H1 (cell line): Measurements from ENCODE around the gene WFDC5. TPM values are rescaled to one million over a fixed set of nuclear protein-coding genes. Genes with fewer than 3 reads are reported as not detected.

Source experiments
- CTCF ChIA-PET: fragments of 300-600 bp; sonication (Branson Sonifier 250); formaldehyde crosslinking; loops from one replicate; lab custom pipeline; 2021; ENCODE audit not compliant: partially characterized antibody; lab: Charles Lee
- POLR2A ChIA-PET: fragments of 300-600 bp; sonication (Branson Sonifier 250); formaldehyde crosslinking; loops from one replicate; lab custom pipeline; 2021; ENCODE audit warnings: inconsistent platforms; ENCODE audit not compliant: partially characterized antibody; lab: Charles Lee
- DNase-seq, 2 experiments: peaks; one replicate each; pipeline versions ENCODE4 v3.0.0 to v3.0.0-alpha.2; 2010 to 2022; ENCODE audit warnings: low spot score in 2 of 2, low read depth in 1 of 2, mixed read lengths in 1 of 2
- FAIRE-seq: peaks from 2 replicates; lab custom pipeline; 2011; peaks lifted over from hg19 to GRCh38; lab: Jason Lieb, UNC
- H2AFZ ChIP-seq: 2 replicates; pipeline ENCODE4 v1.8.1; 2012; ENCODE audit warnings: low read length, inconsistent platforms
- H2AK5ac ChIP-seq: 2 replicates; pipeline ENCODE4 v1.6.1; 2013; ENCODE audit warnings: low read depth, low read length
- H2BK120ac ChIP-seq: replicated peaks from 2 replicates; pipeline ENCODE3; 2013; ENCODE audit warnings: low read depth, low read length, inconsistent platforms
- H2BK12ac ChIP-seq: 2 replicates; pipeline ENCODE4 v1.6.1; 2013; ENCODE audit warnings: low read depth, low read length
- H2BK15ac ChIP-seq: 2 replicates; pipeline ENCODE4 v1.6.1; 2013; ENCODE audit warnings: low read length
- H2BK20ac ChIP-seq: 2 replicates; pipeline ENCODE4 v1.6.1; 2013; ENCODE audit warnings: low read length
- H2BK5ac ChIP-seq: 2 replicates; pipeline ENCODE4 v1.6.1; 2013; ENCODE audit warnings: low read depth, low read length
- H3K14ac ChIP-seq: 2 replicates; pipeline ENCODE4 v1.6.1; 2013; ENCODE audit warnings: inconsistent platforms; ENCODE audit not compliant: insufficient read length
- H3K18ac ChIP-seq: 2 replicates; pipeline ENCODE4 v1.6.1; 2013; ENCODE audit warnings: low read length; ENCODE audit errors: extremely low read depth
- H3K23ac ChIP-seq: 2 replicates; pipeline ENCODE4 v1.6.1; 2013; ENCODE audit warnings: inconsistent platforms; ENCODE audit not compliant: insufficient read length
- H3K23me2 ChIP-seq: 2 replicates; pipeline ENCODE4 v1.6.1; 2013; ENCODE audit warnings: low read depth, low read length
- H3K27ac ChIP-seq: 2 replicates; pipeline ENCODE4 v1.6.1; 2011; ENCODE audit warnings: low read depth, low read length, inconsistent platforms
- H3K27me3 ChIP-seq, 4 experiments: replicated peaks in 1 of 4; 1 replicate in 1 of 4; 2 replicates in 3 of 4; pipeline versions ENCODE4 v1.6.1 to v1.8.1; 2011 to 2013; ENCODE audit warnings: low read length in 3 of 4, mild to moderate bottlenecking in 3 of 4, inconsistent platforms in 2 of 4, mixed read lengths in 2 of 4, moderate library complexity in 1 of 4; ENCODE audit not compliant: control insufficient read depth in 3 of 4, insufficient read depth in 3 of 4; ENCODE audit errors: extremely low read depth in 1 of 4
- H3K36me3 ChIP-seq, 4 experiments: 2 replicates each; pipeline versions ENCODE4 v1.6.1 to v1.8.1; 2011 to 2013; ENCODE audit warnings: mild to moderate bottlenecking in 4 of 4, low read length in 3 of 4, moderate library complexity in 2 of 4, control low read depth in 1 of 4, inconsistent platforms in 1 of 4; ENCODE audit not compliant: insufficient read depth in 4 of 4, control insufficient read depth in 2 of 4
- H3K4ac ChIP-seq: replicated peaks from 2 replicates; pipeline ENCODE3; 2013; ENCODE audit warnings: low read length, low read depth, mixed read lengths, inconsistent platforms; ENCODE audit not compliant: insufficient read length
- H3K4me1 ChIP-seq, 4 experiments: replicated peaks in 1 of 4; 1 replicate in 1 of 4; 2 replicates in 3 of 4; pipeline versions ENCODE4 v1.6.1 to v1.8.1; 2011 to 2013; ENCODE audit warnings: low read length in 3 of 4, inconsistent platforms in 2 of 4, mixed read lengths in 1 of 4; ENCODE audit not compliant: insufficient read depth in 4 of 4, control insufficient read depth in 3 of 4
- H3K4me2 ChIP-seq, 2 experiments: 2 replicates each; pipeline versions ENCODE4 v1.6.1 to v1.8.1; 2011 to 2013; ENCODE audit warnings: low read depth in 2 of 2, low read length in 2 of 2, control low read depth in 1 of 2, inconsistent platforms in 1 of 2, mild to moderate bottlenecking in 1 of 2; ENCODE audit not compliant: insufficient read depth in 1 of 2
- H3K4me3 ChIP-seq, 4 experiments: fragments of 200-600, 300-600 bp in 1 of 4; sonication (generic), shearing (Covaris generic), sonication (Bioruptor Twin) in 1 of 4; 2 replicates each; pipeline versions ENCODE4 v1.5.1 to v1.8.1; 2011 to 2016; ENCODE audit warnings: low read length in 4 of 4, low read depth in 3 of 4, control low read depth in 2 of 4, inconsistent platforms in 2 of 4, mild to moderate bottlenecking in 2 of 4, mixed read lengths in 1 of 4, moderate library complexity in 1 of 4; ENCODE audit not compliant: insufficient read depth in 2 of 4; ENCODE audit errors: extremely low read depth in 1 of 4
- H3K56ac ChIP-seq: replicated peaks from 2 replicates; pipeline ENCODE3; 2013; ENCODE audit warnings: low read depth, mild to moderate bottlenecking, mixed read lengths, low read length, inconsistent platforms; ENCODE audit not compliant: insufficient read length
- H3K79me1 ChIP-seq: 2 replicates; pipeline ENCODE4 v1.6.1; 2013; ENCODE audit warnings: low read depth, low read length, control low read depth
- H3K79me2 ChIP-seq, 2 experiments: 2 replicates each; pipeline versions ENCODE4 v1.6.1 to v1.8.1; 2012 to 2013; ENCODE audit warnings: low read length in 2 of 2, mild to moderate bottlenecking in 2 of 2, inconsistent platforms in 1 of 2; ENCODE audit not compliant: insufficient read depth in 2 of 2, control insufficient read depth in 1 of 2
- H3K9ac ChIP-seq, 4 experiments: replicated peaks in 1 of 4; 1 replicate in 1 of 4; 2 replicates in 3 of 4; pipeline versions ENCODE4 v1.6.1 to v1.8.1; 2011 to 2013; ENCODE audit warnings: low read depth in 3 of 4, low read length in 3 of 4, control low read depth in 2 of 4, mild to moderate bottlenecking in 2 of 4, moderate library complexity in 2 of 4, inconsistent platforms in 1 of 4; ENCODE audit errors: extremely low read depth in 1 of 4
- H3K9me3 ChIP-seq, 2 experiments: 2 replicates each; pipeline versions ENCODE4 v1.6.1 to v1.8.1; 2012 to 2013; ENCODE audit warnings: mild to moderate bottlenecking in 2 of 2, moderate library complexity in 2 of 2, control low read depth in 1 of 2, inconsistent platforms in 1 of 2, low read depth in 1 of 2, low read length in 1 of 2, mixed read lengths in 1 of 2; ENCODE audit not compliant: insufficient read depth in 2 of 2
- H4K20me1 ChIP-seq, 2 experiments: replicated peaks in 1 of 2; 2 replicates each; pipeline versions ENCODE3 to v1.8.1; 2011 to 2013; ENCODE audit warnings: inconsistent platforms in 2 of 2, low read length in 2 of 2, mild to moderate bottlenecking in 1 of 2; ENCODE audit not compliant: insufficient read depth in 2 of 2, control insufficient read depth in 1 of 2
- H4K5ac ChIP-seq: 2 replicates; pipeline ENCODE4 v1.6.1; 2013; ENCODE audit warnings: low read length, low read depth, mixed read lengths, inconsistent platforms; ENCODE audit not compliant: insufficient read length
- H4K8ac ChIP-seq: 2 replicates; pipeline ENCODE4 v1.8.0; 2013; ENCODE audit warnings: mild to moderate bottlenecking, moderate library complexity, low read length, inconsistent platforms; ENCODE audit not compliant: insufficient read depth; ENCODE audit errors: extremely low read depth
- H4K91ac ChIP-seq: replicated peaks from 2 replicates; pipeline ENCODE3; 2013; ENCODE audit warnings: low read length, mixed read lengths, inconsistent platforms; ENCODE audit not compliant: insufficient read length
- GTF2F1 ChIP-seq: IDR thresholded peaks from 2 replicates; pipeline ENCODE4 v1.6.1; 2012; ENCODE audit warnings: low read depth, low read length, improper control_type of control experiment, borderline replicate concordance
- TAF7 ChIP-seq: optimal IDR thresholded peaks from 2 replicates; pipeline ENCODE3; 2011; ENCODE audit warnings: low read depth, mild to moderate bottlenecking, inconsistent platforms, low read length, moderate library complexity, borderline replicate concordance
- WGBS, 2 experiments: shearing (Covaris generic) in 1 of 2; methylation state at CpG; one replicate each; pipeline versions ENCODE4 v1.1.6 to v1.1.7; 2013 to 2015; ENCODE audit warnings: low lambda C conversion rate in 2 of 2, mixed read lengths in 2 of 2, inconsistent platforms in 1 of 2, low coverage in 1 of 2, missing lambda C conversion rate in 1 of 2; ENCODE audit not compliant: insufficient replicate concordance in 2 of 2, insufficient coverage in 1 of 2, insufficient read length in 1 of 2; ENCODE audit errors: extremely low coverage in 1 of 2, missing lambda C conversion rate in 1 of 2; 5-methylcytosine and 5-hydroxymethylcytosine counted together
- polyA plus RNA-seq, 7 experiments: library from polyadenylated mRNA; depleted of rRNA in 3 of 7; stranded (reverse) in 5 of 7; unstranded in 2 of 7; fragments of >200 nt in 5 of 7; fragments of 200-250 nt in 2 of 7; gene quantifications; 1 replicate in 5 of 7; 2 replicates in 1 of 7; 4 replicates in 1 of 7; pipeline versions ENCODE4 v1.2.1 to v1.2.3, GENCODE V29; 2011 to 2013; ENCODE audit warnings: missing spikeins in 2 of 7, mixed read lengths in 2 of 7
- total RNA-seq: library from RNA; stranded (reverse); fragmentation: NEBNext Ultra II Directional; extraction: Animal tissue kit (Norgen Biotek cat#: 25700); gene quantifications from 2 replicates; pipeline ENCODE4 v1.2.1, GENCODE V29; 2021

WFDC5 gene
- total and polyA plus RNA-seq, 2 of the 8 experiments (the other 6 are each of a cell fraction or from before 2014, with no cell fraction given): not detected

- 0 out of 7 replicates have a peak overlapping the region, but pooled peaks of 1 of the 4 experiments have one; percentile 10 for H3K9ac ChIP-seq
- no peaks in the 10 kb centered on the region for H4K20me1 ChIP-seq
- no peak overlapping the region for H2BK5ac ChIP-seq
- H3K56ac ChIP-seq: no peak overlapping the region
- H2AK5ac ChIP-seq: no peak overlapping the region
- no peaks in the 10 kb centered on the region for H3K79me1 ChIP-seq
- H2BK12ac ChIP-seq: no peak overlapping the region
- no peak overlapping the region for H3K23ac ChIP-seq
- FAIRE-seq (no peak), DNase-seq (no peak)
- H4K8ac ChIP-seq: no peak overlapping the region
- H3K36me3 ChIP-seq: no peaks in the 10 kb centered on the region
- H3K4me1 ChIP-seq: no peaks in the 10 kb centered on the region
- H4K5ac ChIP-seq: no peak overlapping the region
- 100% methylated on average over 3 of the region's 3 CpGs; no CpG with 5 or more reads in 1 of the 2 experiments for WGBS, 2 experiments
- no peak overlapping the region for H3K27ac ChIP-seq
- H2AFZ ChIP-seq: no peak overlapping the region
- H2BK120ac ChIP-seq: no peak overlapping the region
- H3K18ac ChIP-seq: no peak overlapping the region
- H3K4me3 ChIP-seq: no peak overlapping the region
- no peaks in the 10 kb centered on the region for H3K9me3 ChIP-seq
- H3K4me2 ChIP-seq: no peak overlapping the region
- ChIA-PET POLR2A (no interaction called here), CTCF (interaction anchor here (0.7 to 2.5 kb wide), 4 partner anchors 14 to 933 kb away, joined by 3 to 17 read pairs (median 4); no protein-coding TSS in a partner anchor)
- H3K23me2 ChIP-seq: no peaks in the 10 kb centered on the region
- no peak overlapping the region for H4K91ac ChIP-seq
- H3K79me2 ChIP-seq: no peaks in the 10 kb centered on the region
- no peak overlapping the region for H2BK20ac ChIP-seq
- peaks cover 0 to under 1% (median 0%) of the 10 kb centered on the region in 4 experiments; a peak in 1 of 7 replicates for H3K27me3 ChIP-seq
- no peak overlapping the region for H3K4ac ChIP-seq
- no peak overlapping the region for H2BK15ac ChIP-seq
- H3K14ac ChIP-seq: no peak overlapping the region
- TF ChIP-seq TAF7 (no peak), GTF2F1 (no peak)
Measured at GRCh38 chr20:45153147-45153546, 38.2 kb upstream of the WFDC5 start.
